Esophagus squamous epithelium (tissue), 5 donors: ENCODE data around the gene HBS1L. TPM values are rescaled to one million over a fixed set of nuclear protein-coding genes. Genes with fewer than 3 reads are reported as not detected.

Experiments
- DNase-seq: peaks from one replicate; lab custom pipeline; 2025; lab: John Stamatoyannopoulos, UW
- H3K27ac ChIP-seq, 4 donors: fragments of 200-600 bp; sonication (generic); one replicate each; pipeline ENCODE4 v1.5.1; 2016 to 2019; ENCODE audit warnings: mild to moderate bottlenecking in 1 of 4
- H3K27me3 ChIP-seq, 4 donors: fragments of 200-600 bp; sonication (generic); 1 replicate in 3 of 4; 2 replicates in 1 of 4; pipeline versions ENCODE4 v1.5.1 to v1.6.0; 2017 to 2021; ENCODE audit warnings: antibody characterized with exemption in 1 of 4
- H3K36me3 ChIP-seq, 3 donors: fragments of 200-600 bp; sonication (generic); one replicate each; pipeline ENCODE4 v1.5.1; 2016 to 2019
- H3K4me1 ChIP-seq, 3 donors: fragments of 200-600 bp; sonication (generic); one replicate each; pipeline ENCODE4 v1.5.1; 2017 to 2019
- H3K4me3 ChIP-seq, 4 donors: fragments of 200-600 bp; sonication (generic); 1 replicate in 3 of 4; 2 replicates in 1 of 4; pipeline ENCODE4 v1.5.1; 2016 to 2019; ENCODE audit warnings: mild to moderate bottlenecking in 2 of 4, moderate library complexity in 1 of 4
- H3K9me3 ChIP-seq, 3 donors: fragments of 200-600 bp; sonication (generic); one replicate each; pipeline ENCODE4 v1.5.1; 2016 to 2019
- CTCF ChIP-seq, 6 experiments: fragments of 450-650 bp in 4 of 6; fragments of 200-600 bp in 2 of 6; sonication (generic) in 2 of 6; IDR thresholded peaks; one replicate each; pipeline ENCODE4 v1.5.1; 2016 to 2019; ENCODE audit warnings: antibody characterized with exemption in 6 of 6, mild to moderate bottlenecking in 4 of 6, moderate library complexity in 4 of 6
- POLR2A ChIP-seq, 4 donors: fragments of 450-650 bp; IDR thresholded peaks; one replicate each; pipeline ENCODE4 v1.6.1; 2017; ENCODE audit warnings: antibody characterized with exemption in 4 of 4, mild to moderate bottlenecking in 4 of 4, moderate library complexity in 3 of 4
- WGBS, 2 donors: methylation state at CpG; one replicate each; pipeline ENCODE4 v1.1.5; 2018; 5-methylcytosine and 5-hydroxymethylcytosine counted together
- intact Hi-C: fragments of 100-400 bp; cut with DNase I; formaldehyde crosslinking; loops from one replicate; pipeline ENCODE4 v1.15.0; 2022
- total RNA-seq, 4 donors: library from RNA; depleted of rRNA; stranded (reverse); fragments of >200 nt; gene quantifications; one replicate each; pipeline ENCODE4 v1.1.0, GENCODE V29; 2016
- donor health status: DM: yes; HTN: yes; CAD: no.

The HBS1L gene
- total RNA-seq, 4 donors from 2014 or later = 41.6 to 65.3 (median 45.8) TPM

DNA sequence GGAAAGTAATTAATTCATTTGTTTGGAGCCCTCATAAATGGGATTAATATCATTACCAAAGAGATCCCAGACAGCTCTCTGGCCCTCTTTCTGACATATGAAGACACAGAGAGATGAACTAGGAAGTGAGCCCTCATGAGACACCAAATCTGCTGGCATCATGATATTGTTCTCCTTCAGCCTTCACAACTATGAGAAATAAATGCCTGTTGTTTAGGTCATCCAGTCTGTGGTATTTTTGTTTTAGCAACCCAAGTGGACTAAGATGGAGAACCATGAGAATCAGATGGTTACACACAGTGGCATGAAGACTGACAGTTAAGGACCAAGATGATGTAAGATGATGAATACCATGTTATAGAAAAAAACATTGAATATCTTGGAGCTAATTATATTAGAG, 16.9 kb upstream of the HBS1L start:
- no peak overlapping the region for H3K27ac ChIP-seq
- no peaks in the 10 kb centered on the region for H3K36me3 ChIP-seq
- no peak for DNase-seq
- peaks cover 0 to 14% (median 0%) of the 10 kb centered on the region in 3 donors for H3K4me1 ChIP-seq
- H3K4me3 ChIP-seq = no peak overlapping the region
- H3K9me3 ChIP-seq = no peaks in the 10 kb centered on the region
- no peaks in the 10 kb centered on the region for H3K27me3 ChIP-seq
- intact Hi-C loops = no loop called here
- TF ChIP-seq CTCF (IDR thresholded peaks at IDR 0.05) = no peak
- TF ChIP-seq POLR2A (IDR thresholded peaks at IDR 0.05) = no peak

DNA sequence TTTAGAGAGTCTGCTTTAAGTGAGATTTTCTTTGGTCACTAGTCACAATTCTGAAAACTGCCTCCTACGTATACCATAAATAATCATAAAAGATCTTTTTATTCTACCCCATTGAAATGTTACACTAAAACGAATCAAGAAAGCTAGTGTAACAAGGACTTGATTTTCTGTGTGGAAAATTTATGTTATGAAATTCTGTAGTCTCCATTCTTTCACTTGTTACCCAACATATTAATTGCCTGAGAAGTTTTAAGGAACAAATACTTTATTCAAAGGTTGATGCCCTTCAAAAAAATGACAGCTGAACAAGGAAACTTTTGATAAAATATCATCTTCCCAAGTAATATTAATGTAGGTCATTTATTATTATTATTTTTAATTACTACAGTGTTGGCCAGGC, 13.3 kb upstream of the HBS1L start:
- intact Hi-C loops = no loop called here
- no peak for DNase-seq
- H3K27me3 ChIP-seq = no peaks in the 10 kb centered on the region
- no peak overlapping the region for H3K4me3 ChIP-seq
- WGBS, 2 donors = 80 to 89% methylated on average over 2 of the region's 2 CpGs
- no peak overlapping the region for H3K27ac ChIP-seq
- no peaks in the 10 kb centered on the region for H3K9me3 ChIP-seq
- H3K36me3 ChIP-seq = no peaks in the 10 kb centered on the region
- TF ChIP-seq CTCF (IDR thresholded peaks at IDR 0.05) (no peak), POLR2A (IDR thresholded peaks at IDR 0.05) (no peak)
- H3K4me1 ChIP-seq = peaks cover 0 to 3% (median 0%) of the 10 kb centered on the region in 3 donors

DNA sequence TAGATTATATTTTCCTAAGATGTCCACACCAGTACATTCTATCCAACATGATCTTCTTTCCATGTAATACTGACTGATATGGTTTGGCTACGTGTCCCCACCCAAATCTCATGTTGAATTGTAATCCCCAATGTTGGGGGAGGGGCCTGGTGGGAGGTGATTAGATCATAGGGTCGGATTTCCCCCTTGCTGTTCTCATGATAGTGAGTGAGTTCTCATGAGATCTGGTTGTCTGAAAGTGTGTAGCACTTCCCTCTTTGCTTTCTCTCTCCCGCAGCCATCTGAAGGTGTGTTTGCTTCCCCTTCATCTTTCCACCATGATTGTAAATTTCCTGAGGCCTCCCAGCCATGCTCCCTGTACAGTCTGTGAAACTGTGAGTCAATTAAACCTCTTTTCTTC, 12.2 kb upstream of the HBS1L start:
- WGBS, 2 donors = 59 to 64% methylated on average over 3 of the region's 3 CpGs
- H3K27ac ChIP-seq = no peak overlapping the region
- no peak for DNase-seq
- intact Hi-C loops = no loop called here
- no peak overlapping the region for H3K4me3 ChIP-seq
- no peaks in the 10 kb centered on the region for H3K36me3 ChIP-seq
- TF ChIP-seq POLR2A (IDR thresholded peaks at IDR 0.05) (no peak), CTCF (IDR thresholded peaks at IDR 0.05) (no peak)
- H3K9me3 ChIP-seq = no peaks in the 10 kb centered on the region
- H3K4me1 ChIP-seq = no peaks in the 10 kb centered on the region
- no peaks in the 10 kb centered on the region for H3K27me3 ChIP-seq

GRCh38 chr6:135066397-135066796, 11.8 kb upstream of the HBS1L start:
- no peak for DNase-seq
- Histone ChIP-seq H3K9me3 (no peaks in the 10 kb centered on the region), H3K4me3 (no peak overlapping the region), H3K4me1 (no peaks in the 10 kb centered on the region), H3K27ac (no peak overlapping the region), H3K27me3 (no peaks in the 10 kb centered on the region), H3K36me3 (no peaks in the 10 kb centered on the region)
- intact Hi-C loops = no loop called here
- WGBS, 2 donors = 67 to 81% methylated on average over 2 of the region's 2 CpGs
- TF ChIP-seq CTCF (IDR thresholded peaks at IDR 0.05) (no peak), POLR2A (IDR thresholded peaks at IDR 0.05) (no peak)

DNA sequence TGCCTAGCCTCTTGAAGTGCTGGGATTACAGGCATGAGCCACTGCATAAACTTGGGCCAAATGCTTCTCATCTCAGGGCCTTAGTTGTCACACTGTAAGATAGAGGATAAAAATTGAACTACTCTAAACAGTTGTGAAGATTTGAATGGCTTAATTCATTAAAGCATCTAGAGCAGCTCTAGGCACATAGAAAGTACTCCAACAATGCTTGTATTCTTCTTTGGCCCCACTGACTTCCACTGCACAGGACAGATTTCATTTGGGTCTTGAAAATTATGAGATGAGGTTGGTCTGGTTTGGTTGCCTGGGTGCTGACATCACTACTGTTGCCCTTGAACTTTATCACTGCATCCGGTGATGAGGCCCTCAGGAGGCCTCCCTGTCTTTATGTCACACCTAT, 10.0 kb upstream of the HBS1L start:
- intact Hi-C loops = no loop called here
- Histone ChIP-seq H3K4me1 (no peaks in the 10 kb centered on the region), H3K4me3 (no peak overlapping the region), H3K27ac (no peak overlapping the region), H3K36me3 (no peaks in the 10 kb centered on the region), H3K9me3 (no peaks in the 10 kb centered on the region), H3K27me3 (no peaks in the 10 kb centered on the region)
- 90% methylated on average over 1 of the region's 1 CpG for WGBS, 2 donors
- DNase-seq = no peak
- TF ChIP-seq POLR2A (IDR thresholded peaks at IDR 0.05) (no peak), CTCF (IDR thresholded peaks at IDR 0.05) (no peak)
